ENCODE results near the gene TCHP. TPM values are rescaled to one million over a fixed set of nuclear protein-coding genes. Genes with fewer than 3 reads are reported as not detected.

Gene TCHP
- total and polyA plus RNA-seq, 2 experiments from 2014 or later, result 3.1 to 6.2 TPM

DNA sequence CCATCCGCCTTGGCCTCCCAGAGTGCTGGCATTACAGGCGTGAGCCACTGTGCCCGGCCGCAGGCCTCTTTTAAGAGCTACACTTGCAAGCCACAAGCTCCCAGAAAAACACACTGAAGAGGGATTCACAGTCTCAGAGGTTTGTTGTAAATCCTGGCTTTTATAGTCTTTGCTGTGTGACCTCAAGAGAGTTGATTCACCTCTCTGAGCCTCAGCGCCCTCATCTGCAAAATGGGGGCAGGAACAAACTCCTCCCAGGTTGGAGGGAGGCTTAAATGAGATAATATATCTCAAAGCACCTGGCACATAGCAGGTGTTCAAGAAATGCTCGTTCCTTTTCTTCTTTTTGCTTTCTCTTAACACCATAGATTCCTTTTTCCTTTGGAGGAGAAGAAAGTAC is 3.9 kb upstream of the TCHP start:
- H3K4me1 Mint-ChIP-seq, result peaks cover 6% of the 10 kb centered on the region
- Histone ChIP-seq H3K36me3 (ENCODE audit: insufficient read depth) (no peaks in the 10 kb centered on the region), H3K27ac (ENCODE audit: low read depth) (no peak overlapping the region), H2AFZ (no peak overlapping the region), H3K4me3 (no peak overlapping the region), H3K4me1 (ENCODE audit: insufficient read depth) (0 out of 2 replicates have a peak, but pooled peaks cover 3% of the 10 kb centered on the region), H3K9me2 (ENCODE audit: insufficient read depth) (no peaks in the 10 kb centered on the region), H3F3A (replicated peaks; ENCODE audit: low read depth) (no peaks in the 10 kb centered on the region; the same call in 1 of the 2 replicates), H3K4me2 (no peak overlapping the region), H4K20me1 (replicated peaks; ENCODE audit: insufficient read depth) (peaks cover 4% of the 10 kb centered on the region; the same call in 1 of the 2 replicates), H3K79me2 (replicated peaks; ENCODE audit: insufficient read depth) (no peaks in the 10 kb centered on the region), H3K27me3 (ENCODE audit: insufficient read depth) (peaks cover 98% of the 10 kb centered on the region)
- H3K9me3 Mint-ChIP-seq, result no peaks in the 10 kb centered on the region; the same call in 2 of the 3 replicates
- no peaks in the 10 kb centered on the region for H3K36me3 Mint-ChIP-seq (ENCODE audit: low read depth)
- ATAC-seq (no peak), DNase-seq (ENCODE audit: low spot score) (no peak)
- peaks cover 73% of the 10 kb centered on the region for H3K27me3 Mint-ChIP-seq (ENCODE audit: insufficient read depth, low read depth, poor library complexity)
- no peak overlapping the region for H3K4me3 Mint-ChIP-seq
- H3K27ac Mint-ChIP-seq, result no peak overlapping the region
- TF ChIP-seq, protein P1, sequence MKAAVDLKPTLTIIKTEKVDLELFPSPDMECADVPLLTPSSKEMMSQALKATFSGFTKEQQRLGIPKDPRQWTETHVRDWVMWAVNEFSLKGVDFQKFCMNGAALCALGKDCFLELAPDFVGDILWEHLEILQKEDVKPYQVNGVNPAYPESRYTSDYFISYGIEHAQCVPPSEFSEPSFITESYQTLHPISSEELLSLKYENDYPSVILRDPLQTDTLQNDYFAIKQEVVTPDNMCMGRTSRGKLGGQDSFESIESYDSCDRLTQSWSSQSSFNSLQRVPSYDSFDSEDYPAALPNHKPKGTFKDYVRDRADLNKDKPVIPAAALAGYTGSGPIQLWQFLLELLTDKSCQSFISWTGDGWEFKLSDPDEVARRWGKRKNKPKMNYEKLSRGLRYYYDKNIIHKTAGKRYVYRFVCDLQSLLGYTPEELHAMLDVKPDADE (IDR thresholded peaks at IDR 0.05), result no peak
- TF ChIP-seq EZH2 (IDR thresholded peaks at IDR 0.05; ENCODE audit: low read depth, unreplicated experiment) (no peak), NANOG (IDR thresholded peaks at IDR 0.05; ENCODE audit: borderline replicate concordance) (no peak), JUNB (IDR thresholded peaks at IDR 0.05; ENCODE audit: unreplicated experiment) (no peak), CTCF (conservative IDR thresholded peaks at IDR 0.05; ENCODE audit: low read depth in 2 of 2) (no peak), ZNF331 (CRISPR knock-in tag; IDR thresholded peaks at IDR 0.05; ENCODE audit: low read depth) (no peak), ZNF114 (CRISPR knock-in tag; IDR thresholded peaks at IDR 0.05) (no peak)
- TF ChIP-seq, protein P2, sequence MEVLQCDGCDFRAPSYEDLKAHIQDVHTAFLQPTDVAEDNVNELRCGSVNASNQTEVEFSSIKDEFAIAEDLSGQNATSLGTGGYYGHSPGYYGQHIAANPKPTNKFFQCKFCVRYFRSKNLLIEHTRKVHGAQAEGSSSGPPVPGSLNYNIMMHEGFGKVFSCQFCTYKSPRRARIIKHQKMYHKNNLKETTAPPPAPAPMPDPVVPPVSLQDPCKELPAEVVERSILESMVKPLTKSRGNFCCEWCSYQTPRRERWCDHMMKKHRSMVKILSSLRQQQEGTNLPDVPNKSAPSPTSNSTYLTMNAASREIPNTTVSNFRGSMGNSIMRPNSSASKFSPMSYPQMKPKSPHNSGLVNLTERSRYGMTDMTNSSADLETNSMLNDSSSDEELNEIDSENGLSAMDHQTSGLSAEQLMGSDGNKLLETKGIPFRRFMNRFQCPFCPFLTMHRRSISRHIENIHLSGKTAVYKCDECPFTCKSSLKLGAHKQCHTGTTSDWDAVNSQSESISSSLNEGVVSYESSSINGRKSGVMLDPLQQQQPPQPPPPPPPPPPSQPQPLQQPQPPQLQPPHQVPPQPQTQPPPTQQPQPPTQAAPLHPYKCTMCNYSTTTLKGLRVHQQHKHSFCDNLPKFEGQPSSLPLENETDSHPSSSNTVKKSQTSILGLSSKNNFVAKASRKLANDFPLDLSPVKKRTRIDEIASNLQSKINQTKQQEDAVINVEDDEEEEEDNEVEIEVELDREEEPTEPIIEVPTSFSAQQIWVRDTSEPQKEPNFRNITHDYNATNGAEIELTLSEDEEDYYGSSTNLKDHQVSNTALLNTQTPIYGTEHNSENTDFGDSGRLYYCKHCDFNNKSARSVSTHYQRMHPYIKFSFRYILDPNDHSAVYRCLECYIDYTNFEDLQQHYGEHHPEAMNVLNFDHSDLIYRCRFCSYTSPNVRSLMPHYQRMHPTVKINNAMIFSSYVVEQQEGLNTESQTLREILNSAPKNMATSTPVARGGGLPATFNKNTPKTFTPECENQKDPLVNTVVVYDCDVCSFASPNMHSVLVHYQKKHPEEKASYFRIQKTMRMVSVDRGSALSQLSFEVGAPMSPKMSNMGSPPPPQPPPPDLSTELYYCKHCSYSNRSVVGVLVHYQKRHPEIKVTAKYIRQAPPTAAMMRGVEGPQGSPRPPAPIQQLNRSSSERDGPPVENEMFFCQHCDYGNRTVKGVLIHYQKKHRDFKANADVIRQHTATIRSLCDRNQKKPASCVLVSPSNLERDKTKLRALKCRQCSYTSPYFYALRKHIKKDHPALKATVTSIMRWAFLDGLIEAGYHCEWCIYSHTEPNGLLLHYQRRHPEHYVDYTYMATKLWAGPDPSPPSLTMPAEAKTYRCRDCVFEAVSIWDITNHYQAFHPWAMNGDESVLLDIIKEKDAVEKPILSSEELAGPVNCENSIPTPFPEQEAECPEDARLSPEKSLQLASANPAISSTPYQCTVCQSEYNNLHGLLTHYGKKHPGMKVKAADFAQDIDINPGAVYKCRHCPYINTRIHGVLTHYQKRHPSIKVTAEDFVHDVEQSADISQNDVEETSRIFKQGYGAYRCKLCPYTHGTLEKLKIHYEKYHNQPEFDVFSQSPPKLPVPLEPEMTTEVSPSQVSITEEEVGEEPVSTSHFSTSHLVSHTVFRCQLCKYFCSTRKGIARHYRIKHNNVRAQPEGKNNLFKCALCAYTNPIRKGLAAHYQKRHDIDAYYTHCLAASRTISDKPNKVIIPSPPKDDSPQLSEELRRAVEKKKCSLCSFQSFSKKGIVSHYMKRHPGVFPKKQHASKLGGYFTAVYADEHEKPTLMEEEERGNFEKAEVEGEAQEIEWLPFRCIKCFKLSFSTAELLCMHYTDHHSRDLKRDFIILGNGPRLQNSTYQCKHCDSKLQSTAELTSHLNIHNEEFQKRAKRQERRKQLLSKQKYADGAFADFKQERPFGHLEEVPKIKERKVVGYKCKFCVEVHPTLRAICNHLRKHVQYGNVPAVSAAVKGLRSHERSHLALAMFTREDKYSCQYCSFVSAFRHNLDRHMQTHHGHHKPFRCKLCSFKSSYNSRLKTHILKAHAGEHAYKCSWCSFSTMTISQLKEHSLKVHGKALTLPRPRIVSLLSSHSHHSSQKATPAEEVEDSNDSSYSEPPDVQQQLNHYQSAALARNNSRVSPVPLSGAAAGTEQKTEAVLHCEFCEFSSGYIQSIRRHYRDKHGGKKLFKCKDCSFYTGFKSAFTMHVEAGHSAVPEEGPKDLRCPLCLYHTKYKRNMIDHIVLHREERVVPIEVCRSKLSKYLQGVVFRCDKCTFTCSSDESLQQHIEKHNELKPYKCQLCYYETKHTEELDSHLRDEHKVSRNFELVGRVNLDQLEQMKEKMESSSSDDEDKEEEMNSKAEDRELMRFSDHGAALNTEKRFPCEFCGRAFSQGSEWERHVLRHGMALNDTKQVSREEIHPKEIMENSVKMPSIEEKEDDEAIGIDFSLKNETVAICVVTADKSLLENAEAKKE (CRISPR knock-in tag; IDR thresholded peaks at IDR 0.05), result no peak
